Measurements from ENCODE around the gene FTCD. TPM values are rescaled to one million over a fixed set of nuclear protein-coding genes. Genes with fewer than 3 reads are reported as not detected.
"Not testable (repeated sequence)": the region's sequence is repeated elsewhere in the genome, so short reads cannot be mapped to it uniquely, and the experiment has no call there.

The FTCD gene
- polyA plus RNA-seq, 10 donors, result 0.35 to 2.5 (median 0.97) TPM

- not testable (repeated sequence) for DNase-seq
Measured at GRCh38 chr21:46140352-46141003, 14.9 kb downstream of the FTCD start.

GRCh38 chr21:46139686-46140085 lies 15.7 kb downstream of the FTCD start:
- DNase-seq, result no peak

- no peak for DNase-seq
Measured at GRCh38 chr21:46138383-46138970, 16.9 kb downstream of the FTCD start.

- DNase-seq, result no peak
Measured at GRCh38 chr21:46137908-46138307, 17.5 kb downstream of the FTCD start.

GRCh38 chr21:46136739-46137349 lies 18.5 kb downstream of the FTCD start:
- DNase-seq, result no peak

- DNase-seq, result no peak
Measured at GRCh38 chr21:46135782-46136395, 19.5 kb downstream of the FTCD start.

GRCh38 chr21:46131838-46132651 lies 23.3 kb downstream of the FTCD start:
- peak in 1 of 3 donors; percentile 57 for DNase-seq

- DNase-seq, result peak in 1 of 3 donors; percentile 65
Measured at GRCh38 chr21:46131588-46131837, 23.9 kb downstream of the FTCD start.

- peak in 1 of 3 donors; percentile 77 for DNase-seq
Measured at GRCh38 chr21:46130831-46131587, 24.4 kb downstream of the FTCD start.

- DNase-seq, result peak in 1 of 3 donors; percentile 50
Measured at GRCh38 chr21:46129846-46130651, 25.3 kb downstream of the FTCD start.

GRCh38 chr21:46128933-46129571 lies 26.3 kb downstream of the FTCD start:
- peak in 1 of 3 donors; percentile 55 for DNase-seq

GRCh38 chr21:46128106-46128932 lies 27.1 kb downstream of the FTCD start:
- DNase-seq, result peak in 1 of 3 donors; percentile 67

GRCh38 chr21:46127239-46128105 lies 27.9 kb downstream of the FTCD start:
- no peak for DNase-seq

- peak in 1 of 3 donors; percentile 56 for DNase-seq
Measured at GRCh38 chr21:46126309-46127238, 28.8 kb downstream of the FTCD start.

GRCh38 chr21:46125846-46126301 lies 29.5 kb downstream of the FTCD start:
- no peak for DNase-seq

GRCh38 chr21:46124926-46125845 lies 30.2 kb downstream of the FTCD start:
- DNase-seq, result no peak

Data from muscle of back (tissue), 11 donors.